VCaP (cell line): ENCODE data around the gene SSH3.
A peak's percentile ranks its signal among the peaks of the same experiment; 100 is the strongest.

Experiments used
- H3K27ac ChIP-seq: fragments of 450-650 bp; 2 replicates; pipeline ENCODE4 v1.5.1; 2017
- TF ChIP-seq, protein P1 (sequence below): fragments of 450-650 bp; conservative IDR thresholded peaks from 2 replicates; pipeline ENCODE4 v1.5.1; 2017; ENCODE audit warnings: mild to moderate bottlenecking, moderate library complexity

SSH3 gene

DNA sequence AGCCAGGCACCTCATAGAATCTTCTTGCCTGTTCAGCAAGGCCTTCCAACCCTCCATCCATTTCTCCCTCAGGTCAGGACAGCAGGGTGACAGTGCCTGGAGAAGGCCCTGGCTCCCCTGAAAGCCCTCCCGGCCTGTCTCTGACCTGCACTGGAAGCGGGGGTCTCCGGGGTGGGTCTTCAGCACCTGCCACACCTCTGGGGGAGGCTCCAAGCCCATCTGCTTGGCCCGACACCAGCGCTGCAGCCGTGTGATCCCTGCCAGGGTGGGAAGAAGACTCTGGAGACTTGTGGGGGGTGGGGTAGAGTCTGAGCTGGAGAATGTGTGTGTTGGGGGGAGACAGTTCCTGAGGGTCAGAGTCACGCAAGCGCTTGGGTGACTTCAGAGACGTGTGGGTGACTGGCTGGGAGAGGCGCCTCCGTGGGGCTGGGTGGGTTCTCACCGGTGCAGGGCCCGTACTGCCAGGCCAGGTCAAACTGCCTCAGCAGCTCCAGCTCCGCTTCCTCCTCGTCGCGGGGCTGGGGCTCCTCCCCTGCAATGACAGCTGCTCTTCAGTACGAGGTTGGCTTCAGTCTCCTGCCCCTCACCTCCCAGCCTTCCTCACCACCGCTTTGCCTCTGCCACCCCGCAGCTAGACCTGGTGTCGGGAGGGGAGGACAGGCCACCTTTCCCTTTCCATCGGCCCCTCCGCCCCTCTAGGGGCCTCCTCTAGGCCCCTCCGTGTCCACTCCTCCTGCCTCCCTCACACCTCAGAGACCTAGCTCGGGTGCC lies 49.4 kb downstream of the SSH3 start:
- H3K27ac ChIP-seq, result peak overlapping the region; percentile 96
- TF ChIP-seq, protein P1, sequence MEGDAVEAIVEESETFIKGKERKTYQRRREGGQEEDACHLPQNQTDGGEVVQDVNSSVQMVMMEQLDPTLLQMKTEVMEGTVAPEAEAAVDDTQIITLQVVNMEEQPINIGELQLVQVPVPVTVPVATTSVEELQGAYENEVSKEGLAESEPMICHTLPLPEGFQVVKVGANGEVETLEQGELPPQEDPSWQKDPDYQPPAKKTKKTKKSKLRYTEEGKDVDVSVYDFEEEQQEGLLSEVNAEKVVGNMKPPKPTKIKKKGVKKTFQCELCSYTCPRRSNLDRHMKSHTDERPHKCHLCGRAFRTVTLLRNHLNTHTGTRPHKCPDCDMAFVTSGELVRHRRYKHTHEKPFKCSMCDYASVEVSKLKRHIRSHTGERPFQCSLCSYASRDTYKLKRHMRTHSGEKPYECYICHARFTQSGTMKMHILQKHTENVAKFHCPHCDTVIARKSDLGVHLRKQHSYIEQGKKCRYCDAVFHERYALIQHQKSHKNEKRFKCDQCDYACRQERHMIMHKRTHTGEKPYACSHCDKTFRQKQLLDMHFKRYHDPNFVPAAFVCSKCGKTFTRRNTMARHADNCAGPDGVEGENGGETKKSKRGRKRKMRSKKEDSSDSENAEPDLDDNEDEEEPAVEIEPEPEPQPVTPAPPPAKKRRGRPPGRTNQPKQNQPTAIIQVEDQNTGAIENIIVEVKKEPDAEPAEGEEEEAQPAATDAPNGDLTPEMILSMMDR, result no peak

DNA sequence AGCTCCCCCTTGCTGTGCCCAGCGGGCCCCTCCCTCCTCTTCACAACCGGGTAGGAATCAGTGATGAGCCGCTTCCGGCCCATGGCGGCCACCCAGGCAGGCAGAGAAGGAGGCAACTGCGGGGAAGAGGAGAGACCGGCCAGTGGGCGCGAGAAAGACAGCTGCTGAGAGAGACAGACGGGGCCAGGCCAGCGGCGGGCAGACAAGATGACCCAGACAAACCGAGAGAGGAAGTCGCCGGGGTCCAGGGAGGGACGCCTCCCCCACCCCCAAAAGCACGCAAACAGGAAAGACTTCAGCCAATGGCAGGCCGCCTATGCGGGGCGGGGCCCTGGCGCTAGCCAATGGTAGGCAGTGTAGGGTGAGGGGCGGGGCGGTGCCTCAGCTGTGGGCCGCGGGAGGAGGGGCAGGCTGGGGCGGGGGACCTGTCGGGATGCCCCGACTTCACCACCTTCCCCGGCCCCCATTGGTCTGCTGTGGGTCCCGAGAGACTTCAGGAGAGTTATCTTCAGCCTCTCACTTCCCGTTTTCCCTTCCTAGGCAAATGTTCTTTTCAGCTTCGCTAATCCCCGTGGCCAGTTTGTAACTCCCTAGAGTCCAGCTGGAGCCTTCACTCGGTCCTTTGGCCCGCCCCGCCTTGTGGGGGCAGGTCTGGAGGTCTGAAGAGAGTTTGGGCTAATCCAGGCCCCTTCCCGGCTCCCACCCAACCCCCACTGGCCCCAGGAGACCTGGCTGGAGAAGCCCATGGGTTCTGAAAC lies 50.2 kb downstream of the SSH3 start, which contains the start of gene POLD4:
Gene POLD4, minus strand, starts transcription at position 230 of the 758 bp plus-strand sequence. Its CDS starts 147 bp downstream, at position 83.
- TF ChIP-seq, protein P1, result no peak; the same call in 1 of the 2 replicates
- H3K27ac ChIP-seq, result peak within 1 kb of the TSS; percentile 96

DNA sequence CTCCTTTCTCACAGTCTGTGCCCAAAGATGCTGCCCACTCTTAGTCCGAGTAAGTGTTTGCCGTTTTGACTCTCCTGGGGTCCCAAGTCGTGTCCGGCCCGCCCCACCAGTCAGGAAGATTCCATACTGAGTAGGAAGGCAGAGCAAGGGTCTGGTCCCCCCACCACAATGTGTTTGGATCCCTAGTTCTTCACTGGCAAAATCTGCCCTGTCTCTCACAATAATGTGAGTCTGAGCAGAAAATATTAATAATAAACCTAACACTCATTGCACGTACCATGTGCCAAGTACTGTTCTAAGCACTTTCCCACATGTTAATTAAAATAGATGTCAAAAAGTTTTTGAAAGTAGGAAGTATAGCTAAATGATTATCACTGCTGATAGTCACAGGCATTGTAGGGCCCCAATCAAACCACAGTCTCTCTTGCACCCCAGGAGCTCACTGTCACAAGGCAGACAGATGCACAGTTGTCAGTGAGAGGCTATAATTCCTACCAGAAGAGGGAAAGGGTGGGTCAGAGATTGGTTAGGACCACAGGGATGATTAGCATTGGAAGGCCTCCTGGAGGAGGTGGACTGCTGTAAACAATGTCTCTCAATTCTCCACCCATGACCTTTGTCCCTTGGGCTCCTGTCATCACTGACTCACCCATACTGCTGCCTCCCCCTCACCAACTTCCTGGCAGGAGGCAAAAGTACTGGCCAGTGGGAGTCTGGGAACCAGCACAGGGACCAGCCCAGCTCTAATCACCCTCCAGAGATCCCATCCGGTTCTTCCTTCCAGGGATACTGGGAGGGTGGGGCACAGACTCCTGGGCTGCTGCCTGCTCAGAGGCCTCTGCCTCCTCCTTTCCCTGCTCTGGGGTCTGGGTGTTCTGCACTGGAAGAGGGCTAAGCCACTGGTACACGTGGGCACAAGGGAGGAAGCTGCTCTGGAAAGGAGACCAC lies 51.0 kb downstream of the SSH3 start:
- peak overlapping the region; percentile 96 for H3K27ac ChIP-seq
- TF ChIP-seq, protein P1, result no peak

DNA sequence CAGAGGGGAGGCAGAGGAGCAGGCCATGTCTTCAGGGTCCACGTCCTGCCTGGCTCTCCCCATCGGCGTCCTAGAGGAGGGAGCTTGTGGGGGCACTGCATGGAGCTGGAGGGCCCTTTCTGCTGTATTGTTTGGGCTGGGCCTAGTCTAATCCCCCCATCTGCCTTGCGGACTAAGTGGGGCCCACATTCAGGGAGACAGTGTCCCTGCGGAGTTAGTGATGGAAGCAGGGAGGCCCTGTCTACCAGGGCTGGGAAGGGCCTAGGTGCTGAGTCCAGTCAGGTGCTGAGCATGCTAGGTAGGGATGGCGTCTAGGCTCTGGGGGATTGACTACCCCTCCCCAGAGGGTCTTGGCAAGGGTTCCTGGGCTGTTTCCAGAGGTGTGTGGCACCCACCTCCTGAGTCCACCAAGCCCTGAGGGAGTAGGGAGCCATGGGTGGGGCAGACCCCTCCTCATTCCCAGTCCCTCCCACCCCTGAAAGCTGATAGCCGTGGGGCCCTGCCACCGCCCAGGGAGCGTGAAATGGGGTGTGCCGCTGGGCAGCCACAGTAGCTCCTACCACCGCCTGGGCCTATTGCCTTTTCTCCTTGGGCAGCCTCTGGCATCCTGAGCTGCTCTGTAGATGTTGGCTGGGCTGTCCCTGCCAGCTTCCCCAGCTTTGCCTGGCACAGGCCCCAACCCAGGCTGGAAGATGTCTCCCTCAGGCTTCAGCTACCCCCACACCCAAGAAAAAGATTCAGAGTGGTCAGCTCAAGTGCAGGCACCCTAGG lies 51.9 kb downstream of the SSH3 start:
- peak overlapping the region; percentile 96; the same call in 1 of the 2 replicates for H3K27ac ChIP-seq

DNA sequence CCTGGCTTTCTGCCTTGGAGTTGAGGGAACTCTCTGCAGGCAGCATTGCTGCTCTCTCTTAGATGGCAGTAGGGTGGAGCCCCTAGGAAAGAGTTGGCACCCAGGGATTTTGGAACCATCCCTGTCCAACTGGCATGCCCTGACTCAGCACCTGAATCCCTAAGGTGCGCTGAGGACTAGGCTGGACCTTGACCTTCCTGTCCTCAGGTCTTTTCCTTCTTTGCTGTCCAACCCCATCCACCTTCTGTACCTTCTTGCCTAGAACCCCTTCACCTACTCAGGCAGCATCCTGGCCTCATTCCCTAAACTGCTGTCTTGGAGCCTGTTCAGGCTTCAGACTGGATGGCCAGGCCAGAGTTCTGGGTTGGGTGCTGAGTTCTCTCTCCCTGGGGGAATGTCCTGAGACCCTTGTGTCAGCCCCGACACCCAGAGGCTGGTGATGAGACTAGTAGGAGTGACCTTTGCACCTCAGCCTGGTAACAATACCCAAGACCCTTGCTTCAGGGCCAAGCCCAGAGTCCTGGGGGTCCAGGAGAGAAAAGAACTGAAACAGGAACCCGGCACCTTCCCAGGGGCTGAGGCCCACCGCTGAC lies 52.6 kb downstream of the SSH3 start:
- TF ChIP-seq, protein P1, result no peak
- peak overlapping the region; percentile 96; the same call in 1 of the 2 replicates for H3K27ac ChIP-seq

More for the DNA sequence above, 51.9 kb downstream of the SSH3 start:
- TF ChIP-seq, protein P1, result no peak

DNA sequence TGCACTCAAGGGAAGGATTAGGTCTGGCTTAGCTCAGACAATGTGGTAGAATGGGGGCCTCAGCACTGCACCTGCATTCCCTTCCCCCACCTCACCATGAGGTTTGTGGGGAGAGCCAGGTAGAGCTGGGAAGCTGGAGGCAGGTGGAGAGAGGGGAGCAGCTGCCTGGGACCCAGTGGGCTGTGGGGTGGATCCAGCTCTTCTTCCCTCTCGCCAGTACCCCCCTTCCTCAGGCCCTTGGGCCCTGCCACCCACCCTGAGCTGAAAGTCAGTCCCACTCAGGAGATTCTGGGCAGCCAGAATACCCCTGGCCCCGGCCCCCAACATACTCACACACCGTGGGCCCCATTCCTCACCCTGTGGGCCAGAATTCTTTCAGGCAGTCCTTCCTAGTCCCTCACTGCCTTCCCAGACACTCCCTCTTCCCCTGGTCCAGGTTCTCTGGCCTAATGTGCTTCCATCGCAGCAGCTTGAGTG lies 53.1 kb downstream of the SSH3 start:
- H3K27ac ChIP-seq, result no peak overlapping the region
- TF ChIP-seq, protein P1, result no peak
